Panc1 (cell line): Measurements from ENCODE around the gene MAGI2. TPM values are rescaled to one million over a fixed set of nuclear protein-coding genes. Genes with fewer than 3 reads are reported as not detected.

ENCODE experiments used
- ATAC-seq: fragments of 200-7000 bp; cut with Tn5 transposase; 2 replicates; pipeline ENCODE4 v1.9.1; 2020; ENCODE audit warnings: mild to moderate bottlenecking, moderate library complexity
- BruUV-seq: library from RNA; stranded (reverse); fragments of 400-500 nt; replicated peaks from 2 replicates; lab custom pipeline; 2021; lab: Mats Ljungman, UMichigan
- CTCF ChIA-PET: fragments of 300-600 bp; sonication (Branson Sonifier 250); formaldehyde crosslinking; loops from one replicate; lab custom pipeline; 2022; ENCODE audit warnings: antibody characterized with exemption; lab: Charles Lee
- POLR2A ChIA-PET: fragments of 300-600 bp; sonication (Branson Sonifier 250); formaldehyde crosslinking; loops from one replicate; lab custom pipeline; 2022; ENCODE audit warnings: antibody characterized with exemption; lab: Charles Lee
- DNase-seq: peaks from one replicate; pipeline ENCODE4 v3.0.0-alpha.2; 2010; ENCODE audit warnings: low read depth, low spot score
- H3K27ac ChIP-seq: 2 replicates; pipeline ENCODE4 v1.5.1; 2011; ENCODE audit warnings: mild to moderate bottlenecking, low read length, inconsistent platforms
- H3K27me3 ChIP-seq: fragments of 200-500 bp; sonication (Bioruptor generic); 2 replicates; pipeline ENCODE4 v1.6.0; 2014; ENCODE audit warnings: low read length, inconsistent platforms; ENCODE audit not compliant: control insufficient read depth, insufficient read depth
- H3K36me3 ChIP-seq: fragments of 200-500 bp; sonication (Bioruptor generic); 2 replicates; pipeline ENCODE4 v1.5.1; 2014; ENCODE audit warnings: inconsistent platforms, mild to moderate bottlenecking, low read length, moderate library complexity; ENCODE audit not compliant: control insufficient read depth, insufficient read depth
- H3K4me1 ChIP-seq: 2 replicates; pipeline ENCODE4 v1.5.1; 2011; ENCODE audit warnings: inconsistent platforms, mild to moderate bottlenecking, low read length, moderate library complexity; ENCODE audit not compliant: control insufficient read depth, insufficient read depth
- H3K4me3 ChIP-seq, 2 experiments: 2 replicates each; pipeline ENCODE4 v1.5.1; 2011 to 2012; ENCODE audit warnings: low read depth in 2 of 2, low read length in 2 of 2, mild to moderate bottlenecking in 2 of 2, inconsistent platforms in 1 of 2, moderate library complexity in 1 of 2
- H3K9me3 ChIP-seq: fragments of 200-500 bp; sonication (Bioruptor generic); 2 replicates; pipeline ENCODE4 v1.5.1; 2014; ENCODE audit warnings: low read depth, mild to moderate bottlenecking, inconsistent platforms, low read length, moderate library complexity; ENCODE audit not compliant: control insufficient read depth, insufficient read depth
- CTCF ChIP-seq: fragments of 450-650 bp; IDR thresholded peaks from 2 replicates; pipeline ENCODE4 v1.5.1; 2017; ENCODE audit warnings: mild to moderate bottlenecking
- POLR2AphosphoS5 ChIP-seq: IDR thresholded peaks from 2 replicates; pipeline ENCODE4 v1.6.1; 2012; ENCODE audit warnings: mild to moderate bottlenecking, low read depth, low read length, moderate library complexity
- REST ChIP-seq, 2 experiments: IDR thresholded peaks; 2 replicates each; pipeline ENCODE4 v1.6.1; 2011 to 2012; ENCODE audit warnings: low read depth in 2 of 2, control low read depth in 1 of 2, low read length in 1 of 2, mild to moderate bottlenecking in 1 of 2, moderate library complexity in 1 of 2; ENCODE audit not compliant: insufficient read depth in 1 of 2
- SIN3A ChIP-seq: IDR thresholded peaks from 2 replicates; pipeline ENCODE4 v1.6.1; 2012; ENCODE audit warnings: low read depth, mild to moderate bottlenecking, low read length, moderate library complexity, borderline replicate concordance; ENCODE audit not compliant: insufficient read depth
- TCF7L2 ChIP-seq: IDR thresholded peaks from 2 replicates; pipeline ENCODE4 v1.6.1; 2011; ENCODE audit warnings: mild to moderate bottlenecking, low read depth, low read length, inconsistent platforms
- in situ Hi-C: cut with HindIII; loops from 2 replicates; pipeline ENCODE4 v1.10.0; 2016; ENCODE audit warnings: low sequenced_read_pairs, low pct_unique_long_range_greater_than_20kb
- intact Hi-C: fragments of 100-400 bp; cut with micrococcal nuclease; formaldehyde crosslinking; loops from one replicate; pipeline ENCODE4 v1.10.0; 2022; ENCODE audit not compliant: unreplicated experiment
- total RNA-seq: library from RNA; stranded (reverse); gene quantifications from one replicate; pipeline ENCODE4 v1.2.1, GENCODE V29; 2021; ENCODE audit not compliant: unreplicated experiment

MAGI2 gene
- total RNA-seq, 1 experiment from 2014 or later: 5.4 TPM

GRCh38 chr7:78695826-78696225 is 757.6 kb downstream of the MAGI2 start:
- no TSS peak for BruUV-seq
- ChIA-PET CTCF (no interaction called here), POLR2A (no interaction called here)
- intact Hi-C loops (no loop called here), in situ Hi-C loops (no loop called here)
- TF ChIP-seq POLR2AphosphoS5 (no peak), TCF7L2 (no peak), SIN3A (no peak), REST (IDR thresholded peaks at IDR 0.05; ENCODE audit: insufficient read depth in 1 of 2, low read depth in 2 of 2, low read length in 1 of 2) (no peak), CTCF (no peak)
- no peak for ATAC-seq
- H3K27ac ChIP-seq: no peak overlapping the region
- no peaks in the 10 kb centered on the region for H3K4me1 ChIP-seq
- no peaks in the 10 kb centered on the region for H3K27me3 ChIP-seq
- no peak overlapping the region for H3K4me3 ChIP-seq
- no peaks in the 10 kb centered on the region for H3K36me3 ChIP-seq
- H3K9me3 ChIP-seq: no peaks in the 10 kb centered on the region
- DNase-seq: no peak

- Histone ChIP-seq H3K9me3 (no peaks in the 10 kb centered on the region), H3K4me3 (no peak overlapping the region), H3K4me1 (no peaks in the 10 kb centered on the region), H3K27ac (no peak overlapping the region), H3K36me3 (no peaks in the 10 kb centered on the region), H3K27me3 (no peaks in the 10 kb centered on the region)
- ChIA-PET POLR2A (no interaction called here), CTCF (no interaction called here)
- intact Hi-C loops: no loop called here
- BruUV-seq: no TSS peak
- in situ Hi-C loops: no loop called here
- no peak for TF ChIP-seq CTCF
- TF ChIP-seq SIN3A: no peak
- no peak for TF ChIP-seq POLR2AphosphoS5
- no peak for TF ChIP-seq REST (IDR thresholded peaks at IDR 0.05; ENCODE audit: insufficient read depth in 1 of 2, low read depth in 2 of 2, low read length in 1 of 2)
- no peak for TF ChIP-seq TCF7L2
- DNase-seq: no peak
- ATAC-seq: no peak
These were observed 761.9 kb downstream of the MAGI2 start for GRCh38 chr7:78691584-78691983.
